ACC112 (cell line): ENCODE results near the gene SAT1.

ENCODE experiments used
- H2AFZ ChIP-seq: fragments of 200-600 bp; sonication (generic); one replicate; pipeline ENCODE4 v1.6.0; 2017; ENCODE audit warnings: antibody characterized with exemption, low read length; ENCODE audit not compliant: unreplicated experiment
- H3K27ac ChIP-seq: fragments of 200-600 bp; sonication (generic); 2 replicates; pipeline ENCODE4 v1.5.1; 2014; ENCODE audit warnings: low read depth, mild to moderate bottlenecking, antibody characterized with exemption, low read length, moderate library complexity
- H3K27me3 ChIP-seq: fragments of 200-600 bp; sonication (generic); 2 replicates; pipeline ENCODE4 v1.6.1; 2014; ENCODE audit warnings: mild to moderate bottlenecking, antibody characterized with exemption, low read length, moderate library complexity, mixed read lengths; ENCODE audit not compliant: insufficient read depth
- H3K36me3 ChIP-seq: fragments of 200-600 bp; sonication (generic); 2 replicates; pipeline ENCODE4 v1.6.1; 2016; ENCODE audit warnings: mild to moderate bottlenecking, antibody characterized with exemption, low read length, moderate library complexity, mixed read lengths; ENCODE audit not compliant: insufficient read depth
- H3K4me1 ChIP-seq: fragments of 200-600 bp; sonication (generic); one replicate; pipeline ENCODE4 v1.6.1; 2016; ENCODE audit warnings: low read length, mixed read lengths; ENCODE audit not compliant: insufficient read depth, unreplicated experiment, control insufficient read depth
- H3K4me3 ChIP-seq: fragments of 200-600 bp; sonication (generic); 2 replicates; pipeline ENCODE4 v1.5.1; 2014; ENCODE audit warnings: mild to moderate bottlenecking, low read depth, low read length
- H3K79me2 ChIP-seq: fragments of 200-600 bp; sonication (generic); one replicate; pipeline ENCODE4 v1.6.0; 2016; ENCODE audit warnings: low read length; ENCODE audit not compliant: control insufficient read depth, unreplicated experiment, insufficient read depth

The SAT1 gene

GRCh38 chrX:23810279-23810678 lies 27.3 kb downstream of the SAT1 start:
- no peaks in the 10 kb centered on the region for H3K27me3 ChIP-seq
- no peak overlapping the region for H3K4me3 ChIP-seq
- H3K36me3 ChIP-seq, result no peaks in the 10 kb centered on the region
- no peaks in the 10 kb centered on the region for H3K79me2 ChIP-seq
- H3K27ac ChIP-seq, result no peak overlapping the region
- no peak overlapping the region for H2AFZ ChIP-seq
- H3K4me1 ChIP-seq, result peaks cover 16% of the 10 kb centered on the region

- H3K79me2 ChIP-seq, result no peaks in the 10 kb centered on the region
- no peaks in the 10 kb centered on the region for H3K36me3 ChIP-seq
- peak overlapping the region; percentile 66 for H2AFZ ChIP-seq
- H3K27me3 ChIP-seq, result no peaks in the 10 kb centered on the region
- peak overlapping the region; percentile 51 for H3K27ac ChIP-seq
- peaks cover 16% of the 10 kb centered on the region for H3K4me1 ChIP-seq
- peak overlapping the region; percentile 66 for H3K4me3 ChIP-seq
Observed at GRCh38 chrX:23811108-23811651, 28.2 kb downstream of the SAT1 start.

GRCh38 chrX:23811656-23812055 lies 28.7 kb downstream of the SAT1 start:
- peak overlapping the region; percentile 51 for H3K27ac ChIP-seq
- no peaks in the 10 kb centered on the region for H3K27me3 ChIP-seq
- H3K36me3 ChIP-seq, result no peaks in the 10 kb centered on the region
- no peaks in the 10 kb centered on the region for H3K79me2 ChIP-seq
- H3K4me1 ChIP-seq, result peaks cover 16% of the 10 kb centered on the region
- peak overlapping the region; percentile 66 for H2AFZ ChIP-seq
- H3K4me3 ChIP-seq, result peak overlapping the region; percentile 66

GRCh38 chrX:23813808-23814207 lies 30.8 kb downstream of the SAT1 start:
- no peaks in the 10 kb centered on the region for H3K27me3 ChIP-seq
- no peak overlapping the region for H2AFZ ChIP-seq
- no peaks in the 10 kb centered on the region for H3K79me2 ChIP-seq
- H3K27ac ChIP-seq, result no peak overlapping the region
- H3K4me1 ChIP-seq, result peaks cover 4% of the 10 kb centered on the region
- no peaks in the 10 kb centered on the region for H3K36me3 ChIP-seq
- no peak overlapping the region for H3K4me3 ChIP-seq

GRCh38 chrX:23815376-23815775 lies 32.4 kb downstream of the SAT1 start:
- Histone ChIP-seq H3K27me3 (no peaks in the 10 kb centered on the region), H3K27ac (no peak overlapping the region), H3K4me1 (peaks cover 4% of the 10 kb centered on the region), H3K79me2 (no peaks in the 10 kb centered on the region), H2AFZ (no peak overlapping the region), H3K4me3 (no peak overlapping the region), H3K36me3 (no peaks in the 10 kb centered on the region)

- H3K79me2 ChIP-seq, result no peaks in the 10 kb centered on the region
- H3K27me3 ChIP-seq, result no peaks in the 10 kb centered on the region
- no peaks in the 10 kb centered on the region for H3K36me3 ChIP-seq
- H2AFZ ChIP-seq, result no peak overlapping the region
- H3K27ac ChIP-seq, result no peak overlapping the region
- H3K4me3 ChIP-seq, result no peak overlapping the region
- H3K4me1 ChIP-seq, result peaks cover 4% of the 10 kb centered on the region
Observed at GRCh38 chrX:23816179-23816578, 33.2 kb downstream of the SAT1 start.

- Histone ChIP-seq H3K4me1 (no peaks in the 10 kb centered on the region), H3K79me2 (no peaks in the 10 kb centered on the region), H3K4me3 (no peak overlapping the region), H2AFZ (no peak overlapping the region), H3K36me3 (no peaks in the 10 kb centered on the region), H3K27ac (no peak overlapping the region), H3K27me3 (no peaks in the 10 kb centered on the region)
Observed at GRCh38 chrX:23817979-23818336, 35.0 kb downstream of the SAT1 start.

- Histone ChIP-seq H2AFZ (no peak overlapping the region), H3K79me2 (no peaks in the 10 kb centered on the region), H3K4me1 (no peaks in the 10 kb centered on the region), H3K27ac (no peak overlapping the region), H3K36me3 (no peaks in the 10 kb centered on the region), H3K27me3 (no peaks in the 10 kb centered on the region), H3K4me3 (no peak overlapping the region)
Observed at GRCh38 chrX:23819385-23820234, 36.6 kb downstream of the SAT1 start.

GRCh38 chrX:23820235-23820782 lies 37.3 kb downstream of the SAT1 start:
- Histone ChIP-seq H3K79me2 (no peaks in the 10 kb centered on the region), H2AFZ (no peak overlapping the region), H3K27ac (no peak overlapping the region), H3K36me3 (no peaks in the 10 kb centered on the region), H3K4me3 (no peak overlapping the region), H3K27me3 (no peaks in the 10 kb centered on the region), H3K4me1 (no peaks in the 10 kb centered on the region)

GRCh38 chrX:23821847-23822246 lies 38.9 kb downstream of the SAT1 start:
- no peaks in the 10 kb centered on the region for H3K4me1 ChIP-seq
- H2AFZ ChIP-seq, result no peak overlapping the region
- H3K27me3 ChIP-seq, result no peaks in the 10 kb centered on the region
- no peaks in the 10 kb centered on the region for H3K79me2 ChIP-seq
- no peak overlapping the region for H3K4me3 ChIP-seq
- H3K36me3 ChIP-seq, result no peaks in the 10 kb centered on the region
- H3K27ac ChIP-seq, result no peak overlapping the region

GRCh38 chrX:23822397-23822796 lies 39.4 kb downstream of the SAT1 start:
- no peaks in the 10 kb centered on the region for H3K4me1 ChIP-seq
- no peaks in the 10 kb centered on the region for H3K27me3 ChIP-seq
- no peak overlapping the region for H3K27ac ChIP-seq
- H3K79me2 ChIP-seq, result no peaks in the 10 kb centered on the region
- H2AFZ ChIP-seq, result no peak overlapping the region
- no peaks in the 10 kb centered on the region for H3K36me3 ChIP-seq
- no peak overlapping the region for H3K4me3 ChIP-seq
